Stomach (tissue), 9 donors: ENCODE data around the gene GABBR1. TPM values are rescaled to one million over a fixed set of nuclear protein-coding genes. Genes with fewer than 3 reads are reported as not detected.

Experiments used
- DNase-seq, 2 donors: peaks; one replicate each; pipeline versions ENCODE4 v3.0.0 to v3.0.0-alpha.2; 2013 to 2019
- H3K27ac ChIP-seq, 5 donors: fragments of 200-600 bp in 4 of 5; sonication (generic) in 4 of 5; one replicate each; pipeline ENCODE4 v1.5.1; 2013 to 2019; ENCODE audit warnings: mild to moderate bottlenecking in 1 of 5, moderate library complexity in 1 of 5
- H3K27me3 ChIP-seq, 3 donors: fragments of 200-600 bp; sonication (generic); one replicate each; pipeline ENCODE4 v1.5.1; 2017 to 2019; ENCODE audit warnings: mixed run types in 1 of 3
- H3K36me3 ChIP-seq, 4 donors: fragments of 200-600 bp; sonication (generic); 1 replicate in 3 of 4; 2 replicates in 1 of 4; pipeline ENCODE4 v1.5.1; 2016 to 2019
- H3K4me1 ChIP-seq, 4 donors: fragments of 200-600 bp; sonication (generic); one replicate each; pipeline ENCODE4 v1.5.1; 2016 to 2019
- H3K4me3 ChIP-seq, 4 donors: fragments of 200-600 bp; sonication (generic) in 3 of 4; one replicate each; pipeline ENCODE4 v1.5.1; 2016 to 2019; ENCODE audit warnings: mild to moderate bottlenecking in 1 of 4
- H3K9me3 ChIP-seq, 4 donors: fragments of 200-600 bp; sonication (generic); one replicate each; pipeline ENCODE4 v1.5.1; 2016 to 2019
- CTCF ChIP-seq, 7 experiments: fragments of 450-650 bp in 4 of 7; fragments of 200-600 bp in 3 of 7; sonication (generic) in 3 of 7; IDR thresholded peaks; one replicate each; pipeline ENCODE4 v1.5.1; 2016 to 2019; ENCODE audit warnings: antibody characterized with exemption in 7 of 7, control low read depth in 2 of 7, mild to moderate bottlenecking in 1 of 7
- EP300 ChIP-seq: sonication (generic); formaldehyde crosslinking; IDR thresholded peaks from one replicate; pipeline ENCODE4 v1.6.1; 2017; ENCODE audit warnings: antibody characterized with exemption
- POLR2A ChIP-seq, 4 donors: fragments of 450-650 bp; IDR thresholded peaks; one replicate each; pipeline ENCODE4 v1.6.1; 2016; ENCODE audit warnings: antibody characterized with exemption in 4 of 4, control low read depth in 2 of 4, mild to moderate bottlenecking in 1 of 4, moderate library complexity in 1 of 4
- POLR2AphosphoS5 ChIP-seq, 3 donors: sonication (generic); formaldehyde crosslinking; IDR thresholded peaks; one replicate each; pipeline ENCODE4 v1.6.1; 2016; ENCODE audit warnings: antibody characterized with exemption in 3 of 3
- WGBS, 5 donors: extraction: QIAGEN DNeasy Blood & Tissue Kit in 3 of 5; methylation state at CpG; one replicate each; pipeline versions ENCODE4 v1.1.5 to v1.1.7; 2013 to 2018; 5-methylcytosine and 5-hydroxymethylcytosine counted together
- intact Hi-C: fragments of 100-400 bp; cut with DNase I; formaldehyde crosslinking; loops from one replicate; pipeline ENCODE4 v1.15.1; 2023; ENCODE audit warnings: low total_unique reads
- polyA plus RNA-seq, 3 donors: library from polyadenylated mRNA; stranded (reverse); fragments of 200-250 nt; gene quantifications; one replicate each; pipeline ENCODE4 v1.2.3, GENCODE V29; 2013
- total RNA-seq, 5 donors: library from RNA; depleted of rRNA; stranded (reverse); fragments of >200 nt; gene quantifications; one replicate each; pipeline versions ENCODE4 v1.1.0 to v1.2.3, GENCODE V29; 2014 to 2016
- donor health status: healthy with polysubstance abuse.
- donor health status: Bipolar disorder and iron deficiency.
- donor health status: healthy.

The GABBR1 gene
- total and polyA plus RNA-seq, 8 donors, result 4.5 to 101 (median 29.8) TPM

DNA sequence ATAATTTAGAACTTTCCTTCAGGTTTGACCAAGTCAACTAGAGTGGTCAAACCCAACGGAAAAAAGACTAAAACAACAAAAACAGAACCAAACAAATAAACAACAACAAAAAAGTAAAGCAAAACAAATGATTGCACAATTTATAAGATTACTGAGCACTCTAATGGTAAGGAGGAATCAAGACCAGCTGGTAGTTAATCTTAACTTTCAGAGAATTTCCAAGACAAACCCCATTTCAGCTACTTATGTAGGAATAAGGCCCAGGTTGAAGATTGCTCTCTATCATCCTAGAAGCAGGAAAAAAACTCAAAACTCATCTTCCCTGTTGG, 107.7 kb downstream of the GABBR1 start:
- H3K27ac ChIP-seq, result no peak overlapping the region
- 0 to 22% (median 0%) methylated on average over 1 of the region's 1 CpG for WGBS, 5 donors

DNA sequence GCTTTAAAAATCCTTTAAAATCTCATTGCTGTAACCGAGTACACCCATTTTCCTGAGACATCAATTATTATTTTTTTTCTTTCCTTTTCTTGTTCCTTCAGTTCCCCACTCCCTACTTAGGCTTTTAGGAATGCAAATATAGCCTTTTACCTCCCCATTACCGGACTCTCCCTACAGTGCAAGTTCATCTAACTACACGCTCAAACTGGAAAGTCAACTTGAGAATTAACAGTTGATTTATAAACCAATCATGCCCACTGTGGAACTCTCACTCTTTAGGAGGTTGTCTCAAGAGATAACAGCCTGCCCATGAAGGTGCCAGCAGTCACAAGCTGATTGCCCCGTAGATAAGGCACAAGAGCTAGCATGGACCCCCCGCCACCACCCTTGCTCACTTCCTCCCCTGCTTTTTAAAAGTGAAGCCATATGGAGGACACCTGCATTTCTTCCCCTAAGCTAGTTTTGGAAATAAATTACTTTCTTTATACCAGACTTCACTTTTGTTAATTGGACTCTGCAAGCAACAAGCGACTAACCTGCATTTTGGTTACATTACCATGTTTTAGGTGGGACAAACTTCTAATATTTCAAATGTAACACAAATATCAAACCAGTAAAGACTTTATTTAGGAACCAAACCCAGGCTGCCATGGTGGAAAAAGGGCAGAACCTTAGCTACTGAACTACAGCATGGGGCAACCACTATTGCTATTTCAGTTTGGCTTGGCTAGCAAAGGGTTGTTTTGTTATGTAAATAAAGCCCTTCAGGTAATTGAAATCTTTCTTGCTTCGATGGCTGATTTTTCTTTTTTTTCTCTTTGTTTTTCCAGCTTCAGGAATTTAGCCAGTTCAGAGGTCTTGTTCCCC, 108.3 kb downstream of the GABBR1 start:
- Histone ChIP-seq H3K36me3 (no peaks in the 10 kb centered on the region), H3K27me3 (no peaks in the 10 kb centered on the region), H3K9me3 (no peaks in the 10 kb centered on the region), H3K4me1 (no peaks in the 10 kb centered on the region), H3K27ac (no peak overlapping the region), H3K4me3 (no peak overlapping the region)
- 38 to 59% (median 45%) methylated on average over 7 of the region's 7 CpGs for WGBS, 5 donors
- DNase-seq, result no peak
- TF ChIP-seq POLR2A (IDR thresholded peaks at IDR 0.05) (no peak), POLR2AphosphoS5 (IDR thresholded peaks at IDR 0.05) (no peak), CTCF (IDR thresholded peaks at IDR 0.05) (no peak), EP300 (no peak)
- intact Hi-C loops, result no loop called here

More for the DNA sequence above, 107.7 kb downstream of the GABBR1 start:
- Histone ChIP-seq H3K36me3 (no peaks in the 10 kb centered on the region), H3K9me3 (no peaks in the 10 kb centered on the region), H3K4me3 (no peak overlapping the region), H3K4me1 (no peaks in the 10 kb centered on the region), H3K27me3 (no peaks in the 10 kb centered on the region)
- TF ChIP-seq POLR2AphosphoS5 (IDR thresholded peaks at IDR 0.05) (no peak), EP300 (no peak), POLR2A (IDR thresholded peaks at IDR 0.05) (no peak), CTCF (IDR thresholded peaks at IDR 0.05) (no peak)
- DNase-seq, result no peak
- intact Hi-C loops, result no loop called here

DNA sequence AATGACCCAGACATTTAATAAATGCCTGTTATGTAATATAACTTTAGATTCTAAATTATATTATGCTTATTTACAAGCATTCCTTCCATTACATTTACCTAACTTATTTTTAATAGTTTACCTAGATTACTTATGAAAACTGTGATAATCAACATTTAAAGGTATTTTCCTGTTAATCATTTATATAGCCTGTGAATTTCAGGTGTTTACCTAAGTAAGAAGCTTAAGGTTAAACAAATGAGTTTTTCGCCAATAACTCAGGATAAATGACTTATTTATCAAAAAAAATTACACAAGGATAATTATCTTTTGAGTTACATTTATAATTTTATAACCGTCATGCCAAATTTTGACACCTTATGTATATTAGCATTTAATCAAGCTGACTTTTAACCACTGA, 108.9 kb downstream of the GABBR1 start:
- Histone ChIP-seq H3K27ac (no peak overlapping the region), H3K36me3 (no peaks in the 10 kb centered on the region), H3K4me1 (no peaks in the 10 kb centered on the region), H3K9me3 (no peaks in the 10 kb centered on the region), H3K27me3 (no peaks in the 10 kb centered on the region), H3K4me3 (no peak overlapping the region)
- TF ChIP-seq EP300 (no peak), POLR2AphosphoS5 (IDR thresholded peaks at IDR 0.05) (no peak), CTCF (IDR thresholded peaks at IDR 0.05) (no peak), POLR2A (IDR thresholded peaks at IDR 0.05) (no peak)
- DNase-seq, result no peak
- intact Hi-C loops, result no loop called here
- WGBS, 5 donors, result 28 to 66% (median 37%) methylated on average over 2 of the region's 2 CpGs

DNA sequence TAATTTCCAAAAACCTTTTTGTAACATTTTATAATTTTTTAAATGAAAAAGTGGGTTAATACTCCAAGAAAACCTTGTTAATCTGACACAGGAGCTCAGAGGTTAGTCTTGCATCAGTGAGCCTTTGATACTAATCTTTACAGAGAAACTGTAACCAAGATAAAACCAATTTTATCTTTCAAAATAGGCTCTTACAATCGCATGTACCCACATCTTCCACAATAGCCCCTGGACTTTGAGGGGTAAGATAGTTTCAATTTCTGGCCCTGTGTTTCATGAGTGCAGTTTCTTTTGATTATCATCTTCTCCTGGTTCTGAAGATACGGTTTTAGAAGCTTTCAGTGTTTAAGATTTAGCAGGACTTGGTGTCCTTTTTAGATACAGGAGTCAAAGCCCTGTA, 110.8 kb downstream of the GABBR1 start:
- intact Hi-C loops, result no loop called here
- Histone ChIP-seq H3K27ac (no peak overlapping the region), H3K36me3 (no peaks in the 10 kb centered on the region), H3K4me3 (no peak overlapping the region), H3K9me3 (no peaks in the 10 kb centered on the region), H3K27me3 (no peaks in the 10 kb centered on the region), H3K4me1 (no peaks in the 10 kb centered on the region)
- no peak for TF ChIP-seq CTCF (IDR thresholded peaks at IDR 0.05)
- TF ChIP-seq POLR2A (IDR thresholded peaks at IDR 0.05), result no peak
- TF ChIP-seq EP300, result no peak
- no peak for TF ChIP-seq POLR2AphosphoS5 (IDR thresholded peaks at IDR 0.05)
- 48 to 56% (median 48%) methylated on average over 2 of the region's 2 CpGs for WGBS, 5 donors
- no peak for DNase-seq
